WI38 (cell line): ENCODE data around the gene SMAD4.
"Not testable (repeated sequence)": the region's sequence is repeated elsewhere in the genome, so short reads cannot be mapped to it uniquely, and the experiment has no call there.

Source experiments
- H3K4me3 ChIP-seq: 2 replicates; pipeline ENCODE4 v1.5.1; 2011; ENCODE audit warnings: low read depth, mild to moderate bottlenecking, control low read depth, low read length
- TF ChIP-seq, protein P1 (sequence below): IDR thresholded peaks from 2 replicates; pipeline ENCODE4 v1.5.1; 2012; ENCODE audit warnings: low read depth, mild to moderate bottlenecking, control low read depth, low read length

SMAD4 gene

DNA sequence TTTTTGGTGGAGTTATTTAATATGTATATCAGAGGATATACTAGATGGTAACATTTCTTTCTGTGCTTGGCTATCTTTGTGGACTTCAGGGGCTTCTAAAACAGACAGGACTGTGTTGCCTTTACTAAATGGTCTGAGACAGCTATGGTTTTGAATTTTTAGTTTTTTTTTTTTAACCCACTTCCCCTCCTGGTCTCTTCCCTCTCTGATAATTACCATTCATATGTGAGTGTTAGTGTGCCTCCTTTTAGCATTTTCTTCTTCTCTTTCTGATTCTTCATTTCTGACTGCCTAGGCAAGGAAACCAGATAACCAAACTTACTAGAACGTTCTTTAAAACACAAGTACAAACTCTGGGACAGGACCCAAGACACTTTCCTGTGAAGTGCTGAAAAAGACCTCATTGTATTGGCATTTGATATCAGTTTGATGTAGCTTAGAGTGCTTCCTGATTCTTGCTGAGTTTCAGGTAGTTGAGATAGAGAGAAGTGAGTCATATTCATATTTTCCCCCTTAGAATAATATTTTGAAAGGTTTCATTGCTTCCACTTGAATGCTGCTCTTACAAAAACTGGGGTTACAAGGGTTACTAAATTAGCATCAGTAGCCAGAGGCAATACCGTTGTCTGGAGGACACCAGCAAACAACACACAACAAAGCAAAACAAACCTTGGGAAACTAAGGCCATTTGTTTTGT, 52.7 kb downstream of the SMAD4 start:
- no peak overlapping the region for H3K4me3 ChIP-seq
- TF ChIP-seq, protein P1, sequence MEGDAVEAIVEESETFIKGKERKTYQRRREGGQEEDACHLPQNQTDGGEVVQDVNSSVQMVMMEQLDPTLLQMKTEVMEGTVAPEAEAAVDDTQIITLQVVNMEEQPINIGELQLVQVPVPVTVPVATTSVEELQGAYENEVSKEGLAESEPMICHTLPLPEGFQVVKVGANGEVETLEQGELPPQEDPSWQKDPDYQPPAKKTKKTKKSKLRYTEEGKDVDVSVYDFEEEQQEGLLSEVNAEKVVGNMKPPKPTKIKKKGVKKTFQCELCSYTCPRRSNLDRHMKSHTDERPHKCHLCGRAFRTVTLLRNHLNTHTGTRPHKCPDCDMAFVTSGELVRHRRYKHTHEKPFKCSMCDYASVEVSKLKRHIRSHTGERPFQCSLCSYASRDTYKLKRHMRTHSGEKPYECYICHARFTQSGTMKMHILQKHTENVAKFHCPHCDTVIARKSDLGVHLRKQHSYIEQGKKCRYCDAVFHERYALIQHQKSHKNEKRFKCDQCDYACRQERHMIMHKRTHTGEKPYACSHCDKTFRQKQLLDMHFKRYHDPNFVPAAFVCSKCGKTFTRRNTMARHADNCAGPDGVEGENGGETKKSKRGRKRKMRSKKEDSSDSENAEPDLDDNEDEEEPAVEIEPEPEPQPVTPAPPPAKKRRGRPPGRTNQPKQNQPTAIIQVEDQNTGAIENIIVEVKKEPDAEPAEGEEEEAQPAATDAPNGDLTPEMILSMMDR, result no peak

DNA sequence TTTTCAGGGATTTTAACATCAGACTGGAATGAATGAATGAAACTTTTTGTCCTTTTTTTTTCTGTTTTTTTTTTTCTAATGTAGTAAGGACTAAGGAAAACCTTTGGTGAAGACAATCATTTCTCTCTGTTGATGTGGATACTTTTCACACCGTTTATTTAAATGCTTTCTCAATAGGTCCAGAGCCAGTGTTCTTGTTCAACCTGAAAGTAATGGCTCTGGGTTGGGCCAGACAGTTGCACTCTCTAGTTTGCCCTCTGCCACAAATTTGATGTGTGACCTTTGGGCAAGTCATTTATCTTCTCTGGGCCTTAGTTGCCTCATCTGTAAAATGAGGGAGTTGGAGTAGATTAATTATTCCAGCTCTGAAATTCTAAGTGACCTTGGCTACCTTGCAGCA, 53.4 kb downstream of the SMAD4 start:
- no peak overlapping the region for H3K4me3 ChIP-seq
- TF ChIP-seq, protein P1, result no peak

DNA sequence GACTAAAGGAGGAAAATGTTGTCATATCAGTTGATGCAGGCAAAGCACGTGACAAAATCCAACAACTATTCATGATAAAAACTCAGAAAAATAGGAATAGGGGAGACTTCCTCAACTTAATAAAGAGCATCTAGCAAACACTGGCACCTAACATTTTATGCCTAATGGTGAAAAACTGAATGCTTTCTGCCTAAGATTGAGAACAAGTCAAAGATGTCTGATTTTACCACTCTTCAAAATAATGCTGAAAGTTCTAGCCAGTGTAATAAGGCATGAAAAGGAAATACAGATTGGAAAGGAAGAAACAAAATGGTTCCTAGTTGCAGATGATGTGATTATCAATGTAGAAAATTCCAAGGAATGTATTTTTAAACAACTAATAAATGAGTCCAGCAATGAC, 58.4 kb downstream of the SMAD4 start:
- TF ChIP-seq, protein P1, result no peak
- H3K4me3 ChIP-seq, result no peak overlapping the region

DNA sequence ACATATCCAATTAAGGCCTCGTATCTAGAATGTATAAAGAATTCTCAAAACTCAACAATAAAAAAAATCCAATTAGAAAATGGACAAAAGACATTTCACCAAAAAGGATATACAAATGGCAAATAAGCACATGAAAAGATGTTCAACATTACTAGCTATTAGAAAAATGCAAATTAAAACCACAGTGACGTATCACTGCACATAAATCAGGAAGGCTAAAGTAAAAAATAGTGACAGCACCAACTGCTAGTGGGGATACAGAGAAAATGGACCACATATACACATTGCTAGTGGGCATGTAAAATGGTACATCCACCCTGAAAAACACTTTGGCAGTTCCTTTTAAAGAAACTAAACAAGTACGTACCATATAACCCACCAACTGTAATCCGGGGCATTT, 59.7 kb downstream of the SMAD4 start:
- no peak overlapping the region for H3K4me3 ChIP-seq
- TF ChIP-seq, protein P1, result no peak

DNA sequence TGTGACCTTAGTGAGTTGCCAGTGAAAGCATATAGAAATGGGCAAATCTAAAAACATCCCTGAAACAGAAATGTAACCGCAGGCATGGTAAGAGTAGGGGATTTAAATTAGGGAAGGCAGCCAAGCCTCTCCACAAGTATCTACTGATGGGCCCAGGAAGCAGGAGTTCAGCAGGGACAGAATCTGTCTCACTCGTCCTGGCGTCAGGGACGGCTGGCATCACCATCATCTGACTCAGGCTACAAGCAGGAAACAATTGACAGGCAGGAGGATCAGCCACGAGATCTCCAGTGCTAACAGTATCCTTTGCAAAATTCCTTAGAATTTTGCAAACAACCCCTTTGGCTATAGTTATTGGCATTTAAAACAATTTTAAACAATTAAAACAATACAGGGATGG, 61.3 kb downstream of the SMAD4 start:
- TF ChIP-seq, protein P1, result no peak

DNA sequence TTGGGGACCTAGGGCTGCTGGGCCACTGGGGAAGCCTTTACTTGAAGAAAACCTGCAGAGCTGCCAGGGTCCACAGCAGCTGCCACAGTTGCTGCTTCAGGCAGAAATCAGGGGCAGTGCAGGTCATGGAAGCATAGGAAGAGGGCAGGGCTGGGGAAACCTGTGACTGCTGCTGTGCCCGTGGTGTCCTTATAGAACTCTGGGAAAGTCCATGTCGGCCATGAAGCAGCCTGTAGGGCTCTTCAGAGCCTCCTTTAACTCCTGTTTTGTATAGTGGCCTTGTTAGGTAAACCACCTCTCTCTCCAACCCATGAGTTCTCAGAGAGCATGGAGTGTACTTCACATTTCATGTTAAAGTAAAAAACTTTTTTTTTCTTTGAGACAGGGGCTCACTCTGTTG, 62.1 kb downstream of the SMAD4 start:
- H3K4me3 ChIP-seq, result no peak overlapping the region
- TF ChIP-seq, protein P1, result no peak

More for the DNA sequence above, 61.3 kb downstream of the SMAD4 start:
- no peak overlapping the region for H3K4me3 ChIP-seq

- H3K4me3 ChIP-seq, result not testable (repeated sequence)
Measured at GRCh38 chr18:51092967-51093366, 63.0 kb downstream of the SMAD4 start.
